GM12872 (cell line): Measurements from ENCODE around the gene EDEM1.

Experiments used
- TF ChIP-seq, protein P1 (sequence below): IDR thresholded peaks from 3 replicates; pipeline ENCODE4 v1.5.1; 2011; ENCODE audit warnings: low read depth, mild to moderate bottlenecking, low read length, moderate library complexity; ENCODE audit not compliant: insufficient read depth

The EDEM1 gene

DNA sequence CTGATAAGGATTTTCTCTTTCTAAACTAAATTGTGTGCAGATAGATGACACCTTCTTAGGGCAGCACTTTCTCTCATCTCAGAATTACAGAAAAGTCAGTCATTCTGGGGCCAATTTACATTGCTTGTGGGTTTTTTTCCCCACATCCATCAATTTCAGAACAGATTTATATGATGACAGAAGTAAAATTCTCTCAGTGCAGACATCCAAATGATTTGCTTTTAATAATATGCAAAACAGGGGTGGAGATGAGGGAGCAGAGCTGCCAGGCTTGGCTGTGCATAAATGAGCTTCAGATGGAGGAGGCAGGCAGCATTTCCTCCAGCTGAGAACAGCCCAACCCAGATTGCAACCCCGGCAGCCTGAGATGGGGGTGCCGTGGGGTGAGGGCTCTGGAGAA, 44.0 kb downstream of the EDEM1 start:
- TF ChIP-seq, protein P1, sequence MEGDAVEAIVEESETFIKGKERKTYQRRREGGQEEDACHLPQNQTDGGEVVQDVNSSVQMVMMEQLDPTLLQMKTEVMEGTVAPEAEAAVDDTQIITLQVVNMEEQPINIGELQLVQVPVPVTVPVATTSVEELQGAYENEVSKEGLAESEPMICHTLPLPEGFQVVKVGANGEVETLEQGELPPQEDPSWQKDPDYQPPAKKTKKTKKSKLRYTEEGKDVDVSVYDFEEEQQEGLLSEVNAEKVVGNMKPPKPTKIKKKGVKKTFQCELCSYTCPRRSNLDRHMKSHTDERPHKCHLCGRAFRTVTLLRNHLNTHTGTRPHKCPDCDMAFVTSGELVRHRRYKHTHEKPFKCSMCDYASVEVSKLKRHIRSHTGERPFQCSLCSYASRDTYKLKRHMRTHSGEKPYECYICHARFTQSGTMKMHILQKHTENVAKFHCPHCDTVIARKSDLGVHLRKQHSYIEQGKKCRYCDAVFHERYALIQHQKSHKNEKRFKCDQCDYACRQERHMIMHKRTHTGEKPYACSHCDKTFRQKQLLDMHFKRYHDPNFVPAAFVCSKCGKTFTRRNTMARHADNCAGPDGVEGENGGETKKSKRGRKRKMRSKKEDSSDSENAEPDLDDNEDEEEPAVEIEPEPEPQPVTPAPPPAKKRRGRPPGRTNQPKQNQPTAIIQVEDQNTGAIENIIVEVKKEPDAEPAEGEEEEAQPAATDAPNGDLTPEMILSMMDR = no peak

DNA sequence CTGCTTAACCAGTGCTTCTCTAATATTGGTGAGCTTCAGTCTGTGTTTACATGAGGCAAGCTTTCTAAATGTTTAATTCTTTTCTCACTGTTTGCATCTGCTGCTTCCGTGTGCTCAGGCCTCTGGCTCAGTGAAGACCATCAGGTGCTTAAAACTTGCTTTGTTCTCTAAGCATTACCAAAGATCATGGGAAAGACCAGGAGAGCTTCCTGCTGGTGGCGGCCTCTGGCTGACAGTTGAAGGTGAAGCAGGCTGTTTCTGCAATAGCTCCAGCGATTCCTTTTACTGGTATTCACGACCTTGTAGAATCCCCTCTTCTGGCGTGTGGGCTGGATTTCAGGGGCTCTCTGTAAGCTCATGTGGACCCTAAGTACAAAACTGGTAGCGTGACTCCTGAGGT, 45.1 kb downstream of the EDEM1 start:
- TF ChIP-seq, protein P1 = peak; percentile 13; the same call in 1 of the 3 replicates

DNA sequence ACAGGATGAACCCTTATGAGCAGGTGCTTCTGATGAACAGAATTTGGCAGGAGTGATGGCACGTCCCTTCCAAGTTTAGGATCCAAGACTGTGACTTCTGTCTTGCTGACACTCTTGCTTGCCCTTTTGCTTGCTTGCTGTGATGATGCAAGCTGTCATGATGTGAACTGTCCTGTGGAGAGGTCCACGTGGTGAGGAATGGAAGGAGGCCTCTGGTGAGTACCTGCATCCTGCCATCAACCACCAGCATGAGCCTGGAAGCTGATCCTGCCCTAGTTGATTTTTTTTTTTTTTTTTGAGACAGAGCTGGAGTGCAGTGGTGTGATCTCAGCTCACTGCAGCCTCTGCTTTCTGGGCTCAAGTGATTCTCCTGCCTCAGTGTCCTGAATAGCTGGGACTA, 45.5 kb downstream of the EDEM1 start:
- TF ChIP-seq, protein P1 = no peak

DNA sequence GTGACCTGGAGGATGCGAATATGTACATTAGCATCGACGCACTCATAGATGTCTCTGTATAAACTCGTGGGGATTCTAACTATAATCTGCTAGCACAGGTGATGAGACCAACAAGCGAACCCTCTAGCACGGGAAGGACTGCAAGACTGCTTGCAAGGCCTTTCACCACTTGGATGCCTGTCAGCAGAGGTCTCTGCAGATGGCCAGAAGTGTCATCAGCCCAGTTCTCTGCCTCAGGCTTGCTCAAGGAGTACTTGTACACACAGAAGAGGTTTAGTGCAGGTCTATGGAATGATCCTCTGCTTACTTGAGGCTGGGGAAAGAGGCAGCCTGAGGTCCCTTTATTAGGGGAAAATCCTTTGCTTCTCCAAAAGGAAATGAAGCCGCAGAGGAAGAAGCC, 48.1 kb downstream of the EDEM1 start:
- TF ChIP-seq, protein P1 = no peak

DNA sequence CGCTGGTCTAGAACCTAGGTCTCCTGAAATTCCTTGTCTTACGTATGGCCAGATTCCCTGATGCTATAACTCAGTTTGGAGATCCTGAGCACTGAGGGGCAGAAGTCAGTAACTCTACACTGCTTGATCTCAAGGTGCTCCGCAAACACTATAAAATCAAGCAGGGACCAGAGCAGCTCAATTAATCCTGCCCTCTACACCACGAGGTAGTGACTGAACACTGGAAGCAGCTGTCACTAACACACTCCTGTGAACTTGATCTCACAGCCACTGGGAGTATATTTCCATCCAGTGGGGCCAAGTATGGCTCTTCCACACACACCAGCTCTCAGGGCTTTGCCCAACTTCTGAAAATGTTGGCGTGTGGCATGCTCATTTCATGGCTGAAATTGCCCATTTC, 51.0 kb downstream of the EDEM1 start:
- TF ChIP-seq, protein P1 = no peak

DNA sequence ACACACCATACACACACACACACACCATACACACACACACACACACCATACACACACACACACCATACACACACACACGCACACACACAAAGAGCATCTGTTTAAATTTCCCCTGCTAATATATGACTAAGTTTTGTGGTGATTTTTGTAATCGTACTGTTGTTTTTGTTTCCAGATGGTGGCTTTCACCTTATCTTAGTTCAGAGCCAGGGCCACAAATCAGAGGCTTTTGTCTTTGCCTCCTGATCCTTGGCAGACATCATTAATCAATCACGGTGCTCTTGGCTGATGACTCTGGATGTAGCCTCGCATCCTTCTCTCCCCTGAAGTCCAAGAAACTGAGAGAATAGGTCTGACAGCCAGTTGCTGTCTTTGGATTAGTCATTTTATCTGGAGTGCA, 52.1 kb downstream of the EDEM1 start:
- TF ChIP-seq, protein P1 = no peak

DNA sequence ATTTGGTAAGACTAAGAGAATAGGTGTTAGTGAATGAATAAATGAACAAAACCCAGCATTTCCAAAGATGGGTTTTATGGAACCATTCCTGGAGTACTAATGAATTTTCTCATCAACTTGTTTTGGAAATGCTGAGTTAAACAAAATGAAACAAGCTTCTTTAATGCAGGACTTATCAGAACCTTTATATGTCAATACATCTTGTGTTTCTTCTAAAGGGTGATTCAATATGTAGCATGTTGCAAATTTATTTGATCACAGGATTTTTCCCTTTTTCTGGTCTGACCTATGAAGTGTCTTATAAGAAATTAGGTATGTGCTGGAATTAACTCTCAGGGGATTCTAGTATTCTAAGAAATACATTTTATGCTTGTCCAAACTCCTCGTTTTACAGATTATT, 53.2 kb downstream of the EDEM1 start:
- TF ChIP-seq, protein P1 = no peak

DNA sequence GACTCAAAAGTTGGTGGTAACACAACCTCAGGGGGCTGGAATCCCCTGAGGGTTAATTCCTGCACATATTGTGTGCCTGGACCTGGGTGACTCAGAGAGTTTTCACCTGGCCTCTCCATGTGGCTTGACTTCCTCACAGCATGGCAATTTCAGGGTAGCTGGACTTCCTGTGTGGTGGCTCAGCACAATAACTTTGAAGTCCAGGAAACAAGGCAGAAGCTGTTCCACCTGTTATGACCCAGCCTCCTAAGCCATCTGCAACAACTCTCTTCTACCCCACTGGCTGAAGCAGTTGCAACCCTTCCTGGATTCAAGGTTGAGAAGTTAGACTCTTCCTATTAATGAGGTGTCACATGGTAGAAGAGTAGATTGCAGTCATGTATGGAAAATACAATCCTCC, 58.4 kb downstream of the EDEM1 start:
- TF ChIP-seq, protein P1 = no peak
